Keratinocyte (primary cell): Measurements from ENCODE around the gene FGF1.

Experiments
- EZH2 ChIP-seq: IDR thresholded peaks from one replicate; pipeline ENCODE4 v1.6.1; 2012; ENCODE audit warnings: inconsistent platforms, mild to moderate bottlenecking, low read length, moderate library complexity
- TF ChIP-seq, protein P1 (sequence below), 3 experiments: IDR thresholded peaks in 1 of 3; conservative IDR thresholded peaks in 1 of 3; optimal IDR thresholded peaks in 1 of 3; 2 replicates in 2 of 3; 3 replicates in 1 of 3; pipeline versions ENCODE3 to v1.5.1; 2011; ENCODE audit warnings: low read length in 3 of 3, mild to moderate bottlenecking in 3 of 3, moderate library complexity in 2 of 3, control low read depth in 1 of 3, inconsistent platforms in 1 of 3; ENCODE audit not compliant: insufficient read depth in 2 of 3; ENCODE audit errors: extremely low read depth in 1 of 3

DNA sequence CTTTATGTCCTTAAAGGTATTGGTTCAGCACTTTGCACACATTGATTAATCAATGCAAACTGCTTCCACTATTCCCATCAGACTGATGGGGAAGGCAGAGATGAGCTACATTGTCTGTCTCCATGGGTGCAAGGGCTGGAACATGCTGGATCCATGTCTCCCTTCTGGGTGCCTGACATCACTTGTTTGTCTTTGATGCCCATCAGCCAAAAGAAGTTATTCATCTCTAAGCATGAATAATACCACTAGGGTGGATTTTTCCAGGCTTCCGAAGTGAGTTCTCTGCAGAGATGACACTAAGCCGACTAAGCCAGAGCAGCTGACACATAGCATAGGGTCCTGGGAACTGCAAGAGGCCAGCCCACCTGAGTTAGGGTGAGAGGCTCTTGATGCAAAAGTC, 8.7 kb downstream of the FGF1 start:
- TF ChIP-seq, protein P1, sequence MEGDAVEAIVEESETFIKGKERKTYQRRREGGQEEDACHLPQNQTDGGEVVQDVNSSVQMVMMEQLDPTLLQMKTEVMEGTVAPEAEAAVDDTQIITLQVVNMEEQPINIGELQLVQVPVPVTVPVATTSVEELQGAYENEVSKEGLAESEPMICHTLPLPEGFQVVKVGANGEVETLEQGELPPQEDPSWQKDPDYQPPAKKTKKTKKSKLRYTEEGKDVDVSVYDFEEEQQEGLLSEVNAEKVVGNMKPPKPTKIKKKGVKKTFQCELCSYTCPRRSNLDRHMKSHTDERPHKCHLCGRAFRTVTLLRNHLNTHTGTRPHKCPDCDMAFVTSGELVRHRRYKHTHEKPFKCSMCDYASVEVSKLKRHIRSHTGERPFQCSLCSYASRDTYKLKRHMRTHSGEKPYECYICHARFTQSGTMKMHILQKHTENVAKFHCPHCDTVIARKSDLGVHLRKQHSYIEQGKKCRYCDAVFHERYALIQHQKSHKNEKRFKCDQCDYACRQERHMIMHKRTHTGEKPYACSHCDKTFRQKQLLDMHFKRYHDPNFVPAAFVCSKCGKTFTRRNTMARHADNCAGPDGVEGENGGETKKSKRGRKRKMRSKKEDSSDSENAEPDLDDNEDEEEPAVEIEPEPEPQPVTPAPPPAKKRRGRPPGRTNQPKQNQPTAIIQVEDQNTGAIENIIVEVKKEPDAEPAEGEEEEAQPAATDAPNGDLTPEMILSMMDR (optimal IDR thresholded peaks at IDR 0.05 in 1 of 3, IDR thresholded peaks at IDR 0.05 in 1 of 3, conservative IDR thresholded peaks at IDR 0.05 in 1 of 3; ENCODE audit: extremely low read depth in 1 of 3, insufficient read depth in 2 of 3, low read length in 3 of 3), result no peak
- TF ChIP-seq EZH2, result no peak
